ENCODE data around the gene SYNJ2.

- TF ChIP-seq, protein P1, sequence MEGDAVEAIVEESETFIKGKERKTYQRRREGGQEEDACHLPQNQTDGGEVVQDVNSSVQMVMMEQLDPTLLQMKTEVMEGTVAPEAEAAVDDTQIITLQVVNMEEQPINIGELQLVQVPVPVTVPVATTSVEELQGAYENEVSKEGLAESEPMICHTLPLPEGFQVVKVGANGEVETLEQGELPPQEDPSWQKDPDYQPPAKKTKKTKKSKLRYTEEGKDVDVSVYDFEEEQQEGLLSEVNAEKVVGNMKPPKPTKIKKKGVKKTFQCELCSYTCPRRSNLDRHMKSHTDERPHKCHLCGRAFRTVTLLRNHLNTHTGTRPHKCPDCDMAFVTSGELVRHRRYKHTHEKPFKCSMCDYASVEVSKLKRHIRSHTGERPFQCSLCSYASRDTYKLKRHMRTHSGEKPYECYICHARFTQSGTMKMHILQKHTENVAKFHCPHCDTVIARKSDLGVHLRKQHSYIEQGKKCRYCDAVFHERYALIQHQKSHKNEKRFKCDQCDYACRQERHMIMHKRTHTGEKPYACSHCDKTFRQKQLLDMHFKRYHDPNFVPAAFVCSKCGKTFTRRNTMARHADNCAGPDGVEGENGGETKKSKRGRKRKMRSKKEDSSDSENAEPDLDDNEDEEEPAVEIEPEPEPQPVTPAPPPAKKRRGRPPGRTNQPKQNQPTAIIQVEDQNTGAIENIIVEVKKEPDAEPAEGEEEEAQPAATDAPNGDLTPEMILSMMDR (IDR thresholded peaks at IDR 0.05): no peak
- TF ChIP-seq POLR2A (IDR thresholded peaks at IDR 0.05): peak in 1 of 2 donors; percentile 36
Measured at GRCh38 chr6:158042245-158042798, 60.7 kb downstream of the SYNJ2 start.

All from heart left ventricle (tissue), 13 donors.